IPS-11a (cell line): Measurements from ENCODE around the gene C1QTNF3.

Experiments used
- H3K4me3 ChIP-seq: one replicate; pipeline ENCODE4 v1.5.1; 2013; ENCODE audit warnings: low read depth, low read length, control low read depth

C1QTNF3 gene

DNA sequence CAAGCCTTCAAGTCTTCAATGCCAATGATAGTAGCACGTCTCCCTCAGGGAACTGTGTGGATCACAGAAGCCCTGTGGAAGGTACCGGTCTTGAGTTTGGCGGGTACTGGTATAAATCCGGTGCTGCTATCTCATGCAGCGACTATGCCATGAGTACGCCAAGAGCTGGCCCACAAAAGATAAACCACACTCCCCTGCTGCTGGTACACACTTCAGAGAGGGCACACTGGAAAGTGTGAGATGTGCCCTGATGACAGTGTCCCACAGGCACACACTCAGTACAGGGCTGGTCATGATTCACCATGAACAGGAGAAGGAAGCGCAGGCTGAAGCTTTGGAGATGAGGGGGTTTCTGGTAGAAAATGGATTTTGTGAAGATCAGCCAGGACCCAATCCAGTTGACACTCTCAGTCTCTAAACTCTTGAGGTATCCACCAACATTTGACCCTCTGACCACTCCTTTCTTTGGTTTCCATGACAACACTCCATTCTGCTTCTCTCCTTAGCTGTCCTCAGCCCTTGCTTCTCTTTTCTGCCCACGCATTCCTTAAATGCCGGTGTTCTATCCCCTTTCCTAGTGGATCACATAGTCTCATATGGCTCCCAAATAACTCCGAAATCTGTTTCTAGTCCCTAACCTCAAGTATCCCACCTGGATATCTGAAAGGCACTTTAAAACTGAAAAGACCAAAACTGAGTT lies 40.2 kb downstream of the C1QTNF3 start:
- H3K4me3 ChIP-seq: no peak overlapping the region

DNA sequence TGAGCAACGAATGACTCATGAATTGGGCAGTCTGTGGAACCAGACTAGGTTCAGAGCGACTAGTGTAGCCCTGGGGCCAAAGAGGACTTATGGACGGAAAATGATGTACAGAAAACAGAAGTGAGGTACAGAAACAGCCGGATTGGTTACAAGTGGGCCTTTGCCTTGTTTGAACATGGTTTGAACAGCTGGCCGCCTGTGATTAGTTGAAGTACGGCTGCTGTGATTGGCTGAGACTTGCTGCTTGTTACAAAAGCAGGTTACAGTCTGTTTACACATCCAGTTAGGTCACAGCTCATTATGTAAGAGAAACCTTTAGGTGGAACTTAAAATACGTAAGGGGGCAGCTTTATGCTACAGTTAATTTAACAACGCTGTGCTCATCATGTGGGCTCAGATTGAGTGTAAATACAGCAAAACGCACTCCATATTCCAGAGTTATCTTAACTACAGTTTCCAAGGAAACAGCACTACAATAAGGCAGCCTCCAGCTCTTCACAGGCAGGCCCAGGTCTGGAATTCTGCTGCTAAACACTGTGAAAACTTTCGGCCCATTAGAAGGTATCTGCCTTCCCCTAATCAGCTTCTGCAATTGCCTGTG lies 41.7 kb downstream of the C1QTNF3 start:
- no peak overlapping the region for H3K4me3 ChIP-seq

DNA sequence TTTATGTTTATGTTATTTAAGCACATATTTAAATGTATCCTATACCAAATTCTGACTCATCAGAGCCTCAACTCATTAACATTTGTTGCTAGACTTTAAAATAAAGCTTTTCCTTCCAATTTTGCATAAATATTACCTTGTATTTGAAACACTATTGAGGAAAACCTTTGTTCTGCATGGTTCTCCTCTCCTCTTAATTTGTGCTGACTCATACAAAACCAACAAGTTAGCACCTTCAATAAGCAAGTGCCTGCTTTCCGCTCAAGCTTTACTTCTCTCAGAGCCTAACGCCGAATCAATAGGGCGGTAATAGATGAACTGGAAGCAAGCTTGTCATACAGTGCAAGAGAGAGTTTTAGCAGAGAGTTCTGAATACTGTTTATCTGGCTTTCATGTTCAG lies 43.0 kb downstream of the C1QTNF3 start:
- H3K4me3 ChIP-seq: no peak overlapping the region

DNA sequence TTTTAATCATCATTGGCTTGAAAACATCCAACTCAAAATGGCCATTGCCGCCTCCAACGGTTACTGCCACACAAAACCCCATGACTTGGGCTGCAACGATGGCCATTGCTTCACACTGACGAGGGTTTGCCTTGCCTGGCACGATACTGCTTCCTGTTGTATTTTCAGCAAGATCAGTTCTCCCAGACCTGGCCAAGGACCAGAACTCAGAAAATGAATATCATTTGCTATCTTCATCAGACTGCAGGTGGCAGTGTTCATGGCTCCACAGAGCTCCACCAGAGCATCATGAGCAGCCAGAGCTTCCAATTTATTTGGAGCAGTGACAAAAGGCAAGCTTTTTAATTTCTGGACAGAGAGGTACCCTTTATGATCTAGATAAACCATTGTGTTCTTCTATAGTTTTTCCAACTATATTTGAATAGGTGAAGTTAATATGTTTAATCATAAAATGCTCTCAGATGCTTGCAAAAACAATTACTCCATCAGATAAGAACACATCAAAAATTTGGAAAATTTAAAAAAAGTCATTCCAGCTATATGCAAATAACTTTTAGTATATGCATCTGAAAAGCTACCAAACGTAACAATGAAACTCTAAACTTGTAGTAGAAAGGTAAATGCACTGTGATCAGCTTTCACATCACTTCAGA lies 45.6 kb downstream of the C1QTNF3 start:
- no peak overlapping the region for H3K4me3 ChIP-seq

DNA sequence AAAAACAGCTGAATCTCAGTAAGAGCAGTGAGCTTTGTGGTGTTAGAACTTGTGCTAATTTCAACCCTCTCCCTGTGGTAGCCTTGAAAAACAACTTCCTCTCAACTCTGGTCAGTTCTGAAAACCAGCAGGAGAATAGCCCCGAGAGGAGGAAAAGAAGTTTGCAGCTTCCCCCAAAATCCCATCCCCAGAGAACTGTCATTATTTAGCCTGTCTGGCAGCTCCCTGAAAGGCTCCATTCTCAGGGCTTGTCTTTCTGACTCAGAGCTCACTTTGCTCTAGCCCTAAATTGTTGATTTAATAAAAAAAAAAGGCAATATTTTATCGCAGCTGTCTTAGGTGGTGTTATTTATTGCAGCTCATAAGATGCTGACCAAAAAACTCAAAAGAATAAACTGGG lies 47.1 kb downstream of the C1QTNF3 start:
- H3K4me3 ChIP-seq: no peak overlapping the region

DNA sequence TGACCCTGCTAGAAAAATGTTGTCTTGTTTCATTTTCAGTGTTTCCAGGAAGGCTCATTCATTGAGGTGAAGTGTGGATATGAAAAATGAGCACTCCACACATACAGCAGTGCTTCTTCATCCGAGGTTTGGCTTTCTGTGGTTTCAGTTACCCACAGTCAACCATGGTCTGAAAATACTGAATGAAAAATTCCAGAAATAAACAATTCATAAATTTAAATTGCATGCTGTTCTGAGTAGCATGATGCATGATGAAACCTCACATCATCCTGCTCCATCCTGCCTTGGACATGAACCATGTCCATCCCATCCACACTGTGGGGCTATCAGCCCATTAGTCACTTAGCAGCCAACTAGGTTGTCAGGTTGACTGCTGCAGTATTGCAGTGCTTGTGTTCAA lies 48.2 kb downstream of the C1QTNF3 start:
- no peak overlapping the region for H3K4me3 ChIP-seq

DNA sequence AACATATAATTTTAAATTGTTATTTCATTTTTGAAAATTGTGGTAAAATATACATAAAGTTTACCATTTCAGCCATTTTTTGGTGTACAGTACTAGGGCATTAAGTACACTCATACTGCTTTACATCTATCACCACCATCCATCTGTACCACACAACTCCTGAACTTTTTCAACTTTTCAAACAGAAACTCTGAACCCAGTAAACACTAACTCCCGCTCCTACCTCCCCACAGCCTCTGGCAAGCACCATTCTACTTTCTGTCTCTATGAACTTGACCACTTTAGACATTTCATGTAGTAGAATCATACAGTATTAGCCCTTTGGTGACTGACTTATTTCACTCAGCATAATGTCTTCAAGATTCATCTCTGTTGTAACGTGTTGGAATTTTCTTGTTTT lies 50.1 kb downstream of the C1QTNF3 start:
- H3K4me3 ChIP-seq: no peak overlapping the region

DNA sequence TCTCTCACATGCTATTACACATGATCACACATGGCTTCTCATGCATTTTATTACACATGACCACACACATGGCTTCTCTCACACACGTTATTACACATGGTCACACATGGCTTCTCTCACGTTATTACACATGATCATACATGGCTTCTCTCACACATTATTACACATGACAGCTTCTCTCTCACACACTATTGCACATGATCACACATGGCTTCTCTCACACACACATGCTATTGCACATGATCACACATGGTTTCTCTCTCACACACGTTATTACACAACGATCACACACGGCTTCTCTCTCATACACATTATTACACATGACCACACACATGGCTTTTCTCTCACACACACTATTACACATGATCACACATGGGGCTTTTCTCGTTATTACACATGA lies 57.6 kb downstream of the C1QTNF3 start:
- no peak overlapping the region for H3K4me3 ChIP-seq

DNA sequence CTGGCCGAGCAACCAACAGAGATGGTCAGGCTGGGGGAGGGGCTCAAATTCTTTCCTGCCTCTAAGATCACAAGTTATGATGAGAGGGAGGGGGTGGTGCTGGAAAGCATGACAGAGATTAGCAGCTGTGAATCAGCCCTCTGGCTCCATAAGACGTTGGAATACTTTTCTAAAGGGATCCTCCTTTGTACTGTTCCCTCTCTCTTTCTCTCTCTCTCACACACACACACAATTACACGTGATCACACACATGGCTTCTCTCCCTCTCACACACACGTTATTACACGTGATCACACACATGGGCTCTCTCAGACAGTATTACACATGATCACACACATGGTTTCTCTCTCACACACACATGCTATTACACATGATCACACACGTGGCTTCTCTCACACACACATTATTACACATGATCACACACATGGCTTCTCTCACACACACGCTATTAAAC lies 58.3 kb downstream of the C1QTNF3 start, which contains the start of gene SLC45A2:
Gene SLC45A2 (minus strand): TSS at position 23 of the 454 bp plus-strand sequence. CDS start 110 bp downstream, outside the sequence.
- no peak within 1 kb of the TSS for H3K4me3 ChIP-seq

DNA sequence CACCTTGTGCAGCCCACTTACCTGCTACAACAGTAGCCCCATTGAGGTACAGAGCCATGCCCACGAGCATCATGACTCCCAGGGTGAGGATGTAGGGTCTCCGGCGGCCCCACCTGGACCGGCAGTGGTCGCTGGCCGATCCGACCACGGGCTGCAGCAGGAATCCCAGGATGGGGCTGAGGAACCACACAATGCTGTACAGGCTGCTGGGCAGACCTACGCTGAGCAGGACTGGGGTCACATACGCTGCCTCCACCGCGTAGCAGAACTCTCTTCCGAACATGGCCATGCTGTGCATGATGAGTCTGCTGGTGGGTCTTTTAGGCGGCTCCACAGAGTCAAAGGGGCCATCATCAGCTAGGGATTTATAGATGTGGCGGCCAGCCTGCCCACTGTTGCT lies 58.8 kb downstream of the C1QTNF3 start:
- H3K4me3 ChIP-seq: no peak overlapping the region

DNA sequence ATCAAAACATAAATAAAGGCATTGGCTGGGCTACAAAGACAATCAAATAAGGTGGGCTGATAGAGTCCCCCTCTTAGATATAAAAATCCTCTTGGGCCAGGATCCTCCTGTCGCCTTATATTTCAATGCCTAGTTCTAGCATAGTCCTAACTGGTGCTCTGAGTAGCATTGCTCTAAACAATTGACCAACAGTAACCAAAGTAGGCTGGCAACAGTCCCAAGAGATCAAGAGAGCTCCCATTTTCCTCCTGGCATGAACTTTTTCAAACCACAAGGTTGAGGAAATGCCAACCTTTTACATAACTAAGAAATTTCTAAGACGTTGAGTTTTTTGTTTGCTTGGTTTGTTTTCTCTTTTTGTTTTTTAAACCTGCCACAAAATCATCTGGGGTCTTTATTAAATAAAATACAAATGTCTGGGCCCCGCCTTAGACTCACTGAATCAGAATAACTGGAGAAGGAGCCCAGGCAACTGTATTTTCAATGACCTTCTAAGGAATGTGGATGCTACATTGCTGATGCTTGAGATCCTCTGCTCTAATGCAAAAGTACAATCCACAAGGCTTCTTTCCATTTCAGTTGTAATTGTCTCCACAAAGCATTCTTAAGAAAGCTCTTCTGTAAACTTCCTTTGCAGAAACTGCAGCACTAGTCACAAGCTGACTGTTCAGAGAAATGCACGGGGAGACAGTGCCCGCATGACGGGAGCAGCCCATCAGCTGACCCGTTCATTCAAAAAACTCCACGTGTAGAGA lies 61.4 kb downstream of the C1QTNF3 start:
- H3K4me3 ChIP-seq: no peak overlapping the region

DNA sequence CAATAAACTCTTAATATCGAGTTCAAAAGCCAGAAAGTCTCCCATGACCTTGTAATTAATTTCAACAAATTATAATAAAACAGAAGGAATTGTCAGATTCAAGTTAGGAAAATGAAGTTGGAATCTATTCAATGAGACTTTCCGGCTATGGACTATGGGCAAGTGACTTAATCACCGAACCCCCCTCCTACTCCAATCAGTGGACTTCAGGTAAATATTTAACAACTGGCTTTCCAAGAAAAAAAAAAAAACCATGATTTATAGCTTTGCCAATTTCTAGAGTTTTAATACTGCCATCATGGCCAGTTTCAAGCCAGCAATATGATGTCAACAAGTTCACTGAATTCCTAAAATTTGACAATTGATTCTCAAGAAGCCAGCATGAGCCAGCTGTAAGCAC lies 63.0 kb downstream of the C1QTNF3 start:
- no peak overlapping the region for H3K4me3 ChIP-seq

DNA sequence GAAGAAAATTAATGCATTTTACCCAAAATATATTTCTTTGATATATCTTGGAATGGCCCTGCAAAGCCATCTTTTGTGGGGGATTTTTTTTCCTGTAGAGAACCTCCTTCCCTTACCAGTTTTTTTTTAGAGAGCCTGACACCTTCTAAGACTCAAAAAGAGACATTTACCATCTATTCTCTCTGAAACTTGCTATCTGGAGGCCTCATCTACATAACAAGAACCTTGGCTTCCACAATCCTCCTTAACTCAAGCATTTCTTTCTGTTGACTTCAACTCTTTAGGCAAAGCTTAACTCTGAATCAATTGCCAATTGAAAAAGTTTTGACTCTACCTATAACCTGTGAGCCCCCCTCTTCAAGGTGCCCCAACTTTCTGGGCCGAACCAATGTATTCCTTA lies 64.7 kb downstream of the C1QTNF3 start:
- H3K4me3 ChIP-seq: no peak overlapping the region

DNA sequence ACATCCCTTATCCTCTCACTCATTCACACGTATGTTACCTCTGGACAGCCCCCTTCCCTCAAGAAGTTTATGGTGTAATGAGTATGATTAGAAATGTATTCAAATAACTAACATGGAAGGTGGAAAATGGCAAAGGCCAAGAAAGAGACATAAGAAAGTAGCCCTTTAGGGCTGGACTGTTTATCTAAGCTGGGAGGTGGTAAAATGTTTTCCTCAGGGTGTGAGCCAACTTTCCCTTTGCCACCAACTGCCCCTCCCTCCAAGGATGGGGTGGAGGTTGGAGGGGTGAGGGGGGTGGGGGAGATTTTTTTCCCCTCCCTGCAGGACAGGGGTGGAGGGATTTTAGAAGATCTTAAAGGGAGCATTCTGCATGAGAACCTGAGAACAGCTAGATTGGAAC lies 66.7 kb downstream of the C1QTNF3 start:
- no peak overlapping the region for H3K4me3 ChIP-seq

DNA sequence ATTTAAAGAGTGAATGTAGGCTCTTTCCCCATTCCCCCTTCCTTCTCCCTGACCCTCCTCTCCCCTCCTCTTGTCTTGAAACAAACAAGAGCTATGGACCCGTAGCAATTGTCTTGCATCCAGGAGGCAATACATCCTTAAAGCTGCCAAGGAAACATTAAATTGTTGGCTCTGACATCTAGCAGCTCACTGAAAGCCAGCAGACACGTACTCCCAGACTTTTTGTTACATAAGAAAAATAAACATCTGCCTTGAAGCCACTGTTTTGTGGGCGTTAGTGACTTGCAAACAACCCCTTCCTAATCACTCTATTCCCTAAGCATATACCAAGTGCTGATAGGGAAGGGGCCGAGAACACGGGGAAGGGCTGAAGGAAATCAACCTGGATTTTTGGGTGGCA lies 67.2 kb downstream of the C1QTNF3 start:
- H3K4me3 ChIP-seq: no peak overlapping the region

DNA sequence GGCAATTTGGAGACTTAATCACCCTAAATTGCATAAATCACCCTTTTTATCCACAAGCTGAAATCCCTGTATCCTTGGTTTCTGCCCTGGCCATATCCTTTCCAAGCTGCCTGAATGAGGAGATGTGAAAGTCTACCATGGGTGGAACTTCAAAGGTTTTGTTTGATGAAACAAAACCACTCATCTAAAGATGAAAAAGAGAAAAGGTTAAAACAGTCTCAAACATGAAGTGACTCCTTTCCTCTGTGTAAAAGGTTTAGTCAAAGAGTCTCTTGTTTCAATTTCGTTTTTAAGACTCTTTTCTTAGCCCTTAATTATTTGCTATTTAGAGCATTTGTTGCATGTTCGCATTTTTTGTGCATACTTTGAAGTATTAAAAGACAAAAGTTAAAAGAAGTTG lies 69.7 kb downstream of the C1QTNF3 start:
- H3K4me3 ChIP-seq: no peak overlapping the region

DNA sequence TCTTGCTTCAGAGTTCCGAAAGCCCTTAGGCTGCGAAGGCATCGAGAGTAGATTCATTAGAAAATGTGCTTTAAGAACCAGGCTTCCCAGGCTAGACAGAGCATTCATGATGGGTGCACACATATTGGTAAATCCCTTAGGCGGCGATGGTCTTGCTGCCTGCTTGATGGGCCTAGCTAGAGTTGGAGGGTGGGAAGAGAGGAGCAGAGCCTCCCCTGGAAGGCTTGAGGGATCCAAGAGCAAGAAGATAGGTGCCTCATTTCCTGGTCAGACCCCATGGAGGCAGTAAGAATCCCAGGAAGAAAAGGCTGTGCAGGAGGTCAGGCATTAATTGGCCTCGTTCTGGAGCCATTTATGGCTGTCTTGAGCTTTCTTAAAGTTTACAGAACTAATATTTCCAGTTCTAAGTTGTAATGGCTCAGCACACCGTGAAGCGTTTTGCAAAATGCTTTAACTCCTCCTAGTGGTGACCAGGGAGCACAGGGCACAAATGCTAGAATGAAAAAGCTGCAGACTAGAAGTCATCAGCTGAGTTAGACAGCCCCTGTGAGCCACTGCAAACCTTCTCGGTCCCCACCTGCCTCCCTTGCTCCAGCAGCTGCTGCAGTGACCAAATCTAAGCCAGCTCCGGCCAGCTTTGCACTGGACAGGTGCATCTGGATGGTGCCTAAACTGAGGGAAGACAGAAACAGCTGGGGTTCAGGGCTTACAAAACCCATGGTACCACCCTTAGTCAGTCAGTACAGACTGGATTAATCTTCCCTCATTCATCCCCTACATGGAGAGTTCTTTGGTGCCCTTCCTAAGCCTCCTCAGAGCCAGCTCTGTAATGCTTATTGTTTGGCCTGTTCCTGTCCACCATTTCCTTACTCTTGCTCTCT lies 73.2 kb downstream of the C1QTNF3 start:
- H3K4me3 ChIP-seq: no peak overlapping the region

DNA sequence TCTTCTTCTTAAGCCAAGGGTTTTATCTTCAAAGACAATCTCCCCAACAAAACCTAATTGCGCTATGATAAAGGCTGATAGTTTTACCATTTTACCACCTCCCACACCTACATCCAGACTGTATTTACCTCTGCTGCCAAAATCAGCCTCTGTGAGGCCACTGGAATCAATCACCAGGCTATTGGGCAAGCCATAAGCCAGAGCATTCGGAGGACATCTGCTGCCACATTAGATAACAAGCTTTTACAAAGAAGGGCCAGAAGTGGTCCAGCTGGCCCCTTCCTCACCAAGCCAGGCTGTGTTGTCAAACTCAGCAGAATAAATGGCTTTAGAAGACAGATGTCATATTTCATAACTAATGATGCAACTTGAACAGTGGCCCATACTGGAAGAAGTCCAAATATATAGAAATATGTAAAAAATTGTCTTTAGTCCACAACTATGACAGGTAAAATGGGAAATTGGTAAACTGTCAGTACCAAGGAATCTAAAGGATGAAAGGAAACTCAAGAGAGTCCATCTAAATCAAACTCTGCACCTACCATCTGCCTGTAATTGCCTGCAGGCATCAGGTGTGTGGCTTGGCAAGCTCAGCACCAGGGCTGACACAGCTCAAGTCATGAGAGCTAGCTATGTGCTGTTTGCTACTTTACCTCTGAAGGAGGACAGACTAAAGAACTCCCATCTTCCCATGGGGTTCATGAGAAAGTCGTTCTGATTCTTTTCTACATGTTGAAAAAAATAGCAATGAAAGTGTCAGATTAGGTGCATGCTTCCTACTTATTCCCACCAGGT lies 74.6 kb downstream of the C1QTNF3 start:
- H3K4me3 ChIP-seq: no peak overlapping the region
